HG02759 (cell line): Measurements from ENCODE around the gene STARD3.

Experiments used
- ATAC-seq: cut with Tn5 transposase; IDR thresholded peaks from one replicate; pipeline ENCODE4 v1.9.1; 2021; ENCODE audit warnings: mild to moderate bottlenecking, moderate library complexity; ENCODE audit not compliant: unreplicated experiment

The STARD3 gene

GRCh38 chr17:39634384-39634871, 2.5 kb upstream of the STARD3 start:
- ATAC-seq: no peak

- no peak for ATAC-seq
Measured at GRCh38 chr17:39635614-39636176, 1.2 kb upstream of the STARD3 start.

GRCh38 chr17:39636587-39636926, 387 bp upstream of the STARD3 start:
- ATAC-seq: no peak

GRCh38 chr17:39638317-39638716, 1.4 kb downstream of the STARD3 start:
- ATAC-seq: no peak

- no peak for ATAC-seq
Measured at GRCh38 chr17:39639043-39639442, 2.1 kb downstream of the STARD3 start.

GRCh38 chr17:39639566-39640458, 2.9 kb downstream of the STARD3 start:
- no peak for ATAC-seq

GRCh38 chr17:39640591-39641031, 3.7 kb downstream of the STARD3 start:
- ATAC-seq: no peak

GRCh38 chr17:39641097-39641496, 4.2 kb downstream of the STARD3 start:
- no peak for ATAC-seq

- ATAC-seq: no peak
Measured at GRCh38 chr17:39641883-39642282, 4.9 kb downstream of the STARD3 start.

GRCh38 chr17:39642291-39643074, 5.5 kb downstream of the STARD3 start:
- no peak for ATAC-seq

- ATAC-seq: no peak
Measured at GRCh38 chr17:39643271-39643670, 6.3 kb downstream of the STARD3 start.

GRCh38 chr17:39647256-39647655, 10.3 kb downstream of the STARD3 start:
- no peak for ATAC-seq

- no peak for ATAC-seq
Measured at GRCh38 chr17:39648616-39649366, 11.8 kb downstream of the STARD3 start.

GRCh38 chr17:39650121-39650579, 13.2 kb downstream of the STARD3 start:
- ATAC-seq: no peak

- no peak for ATAC-seq
Measured at GRCh38 chr17:39651923-39652586, 15.1 kb downstream of the STARD3 start.

GRCh38 chr17:39652587-39653315, 15.8 kb downstream of the STARD3 start:
- no peak for ATAC-seq

- ATAC-seq: no peak
Measured at GRCh38 chr17:39653316-39653661, 16.3 kb downstream of the STARD3 start.

GRCh38 chr17:39653662-39654331, 16.9 kb downstream of the STARD3 start:
- ATAC-seq: no peak

- ATAC-seq: no peak
Measured at GRCh38 chr17:39655105-39655504, 18.2 kb downstream of the STARD3 start.
